HL-60 (cell line): ENCODE measurements around the gene KLKB1.

Experiments used
- POLR2AphosphoS5 ChIP-seq: IDR thresholded peaks from 2 replicates; pipeline ENCODE4 v1.6.1; 2012; ENCODE audit warnings: low read depth
- TF ChIP-seq, protein P1 (sequence below): IDR thresholded peaks from one replicate; pipeline ENCODE4 v1.5.1; 2011; ENCODE audit warnings: low read length, control low read depth, inconsistent platforms; ENCODE audit not compliant: insufficient read depth

DNA sequence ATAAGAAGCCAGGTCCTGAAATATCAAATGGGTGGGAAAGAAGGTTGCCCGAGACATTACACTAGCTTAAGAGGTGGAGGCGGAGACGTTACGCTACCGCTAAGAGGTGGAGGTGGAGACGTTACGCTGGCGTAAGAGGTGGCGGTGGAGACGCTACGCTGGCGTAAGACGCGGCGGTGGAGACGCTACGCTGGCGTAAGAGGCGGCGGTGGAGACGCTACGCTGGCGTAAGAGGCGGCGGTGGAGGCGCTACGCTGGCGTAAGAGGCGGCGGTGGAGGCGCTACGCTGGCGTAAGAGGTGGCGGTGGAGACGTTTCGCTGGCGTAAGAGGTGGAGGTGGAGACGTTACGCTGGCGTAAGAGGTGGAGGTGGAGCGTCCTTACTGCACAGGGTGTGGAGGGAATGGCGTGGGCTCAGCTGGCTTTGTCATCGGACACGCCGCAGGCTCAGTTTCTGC is 23.2 kb upstream of the KLKB1 start:
- TF ChIP-seq, protein P1, sequence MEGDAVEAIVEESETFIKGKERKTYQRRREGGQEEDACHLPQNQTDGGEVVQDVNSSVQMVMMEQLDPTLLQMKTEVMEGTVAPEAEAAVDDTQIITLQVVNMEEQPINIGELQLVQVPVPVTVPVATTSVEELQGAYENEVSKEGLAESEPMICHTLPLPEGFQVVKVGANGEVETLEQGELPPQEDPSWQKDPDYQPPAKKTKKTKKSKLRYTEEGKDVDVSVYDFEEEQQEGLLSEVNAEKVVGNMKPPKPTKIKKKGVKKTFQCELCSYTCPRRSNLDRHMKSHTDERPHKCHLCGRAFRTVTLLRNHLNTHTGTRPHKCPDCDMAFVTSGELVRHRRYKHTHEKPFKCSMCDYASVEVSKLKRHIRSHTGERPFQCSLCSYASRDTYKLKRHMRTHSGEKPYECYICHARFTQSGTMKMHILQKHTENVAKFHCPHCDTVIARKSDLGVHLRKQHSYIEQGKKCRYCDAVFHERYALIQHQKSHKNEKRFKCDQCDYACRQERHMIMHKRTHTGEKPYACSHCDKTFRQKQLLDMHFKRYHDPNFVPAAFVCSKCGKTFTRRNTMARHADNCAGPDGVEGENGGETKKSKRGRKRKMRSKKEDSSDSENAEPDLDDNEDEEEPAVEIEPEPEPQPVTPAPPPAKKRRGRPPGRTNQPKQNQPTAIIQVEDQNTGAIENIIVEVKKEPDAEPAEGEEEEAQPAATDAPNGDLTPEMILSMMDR: no peak
- no peak for TF ChIP-seq POLR2AphosphoS5
